Pancreas (tissue), 10 donors: ENCODE results near the gene SNX7. TPM values are rescaled to one million over a fixed set of nuclear protein-coding genes. Genes with fewer than 3 reads are reported as not detected.

Experiments used
- ATAC-seq, 4 donors: fragments of 200-7000 bp; cut with Tn5 transposase; one replicate each; pipeline versions ENCODE4 v1.8.0 to v1.9.1; 2020; ENCODE audit warnings: mild to moderate bottlenecking in 4 of 4, moderate library complexity in 4 of 4
- DNase-seq, 6 donors: peaks; one replicate each; pipeline ENCODE4 v3.0.0-alpha.2; 2020
- FAIRE-seq: peaks from 2 replicates; lab custom pipeline; 2012; peaks lifted over from hg19 to GRCh38; lab: Jason Lieb, UNC
- H3K27ac ChIP-seq, 4 donors: fragments of 200-600 bp; sonication (generic); 1 replicate in 3 of 4; 2 replicates in 1 of 4; pipeline versions ENCODE4 v1.5.0 to v1.8.0; 2020
- H3K27me3 ChIP-seq, 4 donors: fragments of 200-600 bp; one replicate each; pipeline ENCODE4 v1.8.0; 2021
- H3K36me3 ChIP-seq, 3 donors: fragments of 200-600 bp; sonication (generic) in 1 of 3; one replicate each; pipeline versions ENCODE4 v1.5.0 to v1.8.0; 2020 to 2021
- H3K4me1 ChIP-seq, 3 donors: fragments of 200-600 bp; one replicate each; pipeline ENCODE4 v1.8.0; 2021
- H3K4me3 ChIP-seq, 4 donors: fragments of 200-600 bp; sonication (generic) in 2 of 4; one replicate each; pipeline versions ENCODE4 v1.5.0 to v1.8.0; 2020 to 2021
- H3K9me3 ChIP-seq, 4 donors: fragments of 200-600 bp; one replicate each; pipeline ENCODE4 v1.8.0; 2021
- WGBS, 2 donors: extraction: QIAGEN DNeasy Blood & Tissue Kit; methylation state at CpG; one replicate each; pipeline ENCODE4 v1.1.7; 2013; 5-methylcytosine and 5-hydroxymethylcytosine counted together
- intact Hi-C, 3 donors: fragments of 100-400 bp; cut with DNase I; formaldehyde crosslinking; loops; one replicate each; pipeline versions ENCODE4 v1.11.1 to v1.14.2; 2022
- polyA plus RNA-seq, 2 donors: library from polyadenylated mRNA; stranded (reverse); fragments of 200-250 nt; gene quantifications; one replicate each; pipeline ENCODE4 v1.2.3, GENCODE V29; 2013
- total RNA-seq, 6 donors: library from RNA; stranded (reverse); fragmentation: NEBNext Ultra II Directional in 4 of 6; extraction: Animal tissue kit (Norgen Biotek cat#: 25700) in 4 of 6; gene quantifications; one replicate each; pipeline versions ENCODE4 v1.2.1 to v1.2.4, GENCODE V29; 2021 to 2023
- TF ChIP-seq, protein P1 (sequence below), 4 donors: fragments of 200-600 bp; sonication (generic) in 3 of 4; IDR thresholded peaks; one replicate each; pipeline versions ENCODE4 v1.5.0 to v1.8.0; 2021; ENCODE audit warnings: antibody characterized with exemption in 4 of 4
- donor health status: healthy with polysubstance abuse.
- donor health status: DM: no; HTN: no; CAD: no; lungs with moderate emphysema.
- donor health status: DM: no; HTN: no; CAD: no.
- donor health status: control.
- donor health status: control.
- donor health status: Bipolar disorder and iron deficiency.
- donor health status: DM: yes; HTN: yes; CAD: no.
- donor health status: DM: no; HTN: no; CAD: no.
- donor health status: DM: no; HTN: no; CAD: no.
- donor health status: DM: yes; HTN: yes; CAD: no.

SNX7 gene
- total and polyA plus RNA-seq, 8 donors = 3.2 to 18.3 (median 9.1) TPM

DNA sequence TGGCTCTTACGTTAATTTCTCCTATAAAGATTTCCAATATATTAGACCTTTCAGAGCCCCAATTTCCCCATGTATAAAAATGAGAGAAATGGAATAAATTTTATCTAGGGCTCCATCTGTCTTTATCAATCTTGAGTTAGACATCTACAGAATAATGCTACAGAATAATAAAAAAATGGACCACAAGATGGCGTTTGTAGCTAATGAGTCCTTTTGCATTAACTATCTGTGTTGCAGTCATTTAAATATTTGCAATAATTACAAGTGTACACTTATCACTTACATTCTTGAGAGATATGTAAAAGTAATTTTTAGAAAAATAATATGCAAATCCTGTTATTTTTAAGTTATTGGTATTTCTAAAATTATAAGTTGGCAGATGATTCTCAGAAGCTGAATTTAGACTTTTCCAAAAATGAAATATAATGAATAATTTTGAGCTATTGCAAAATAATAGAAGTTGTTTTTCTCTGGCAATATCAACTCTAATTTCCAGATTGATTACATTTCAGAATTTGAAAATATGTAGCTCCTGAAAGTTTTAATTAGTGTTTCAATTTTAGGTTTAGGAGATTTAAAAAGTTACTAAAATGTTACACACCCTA, 87.7 kb downstream of the SNX7 start:
- Histone ChIP-seq H3K36me3 (no peaks in the 10 kb centered on the region), H3K27me3 (no peaks in the 10 kb centered on the region), H3K9me3 (no peaks in the 10 kb centered on the region), H3K4me3 (no peak overlapping the region), H3K27ac (no peak overlapping the region), H3K4me1 (no peaks in the 10 kb centered on the region)
- 49 to 51% methylated on average over 2 of the region's 2 CpGs for WGBS, 2 donors
- ATAC-seq (no peak), DNase-seq (no peak), FAIRE-seq (peak; percentile 68)
- TF ChIP-seq, protein P1, sequence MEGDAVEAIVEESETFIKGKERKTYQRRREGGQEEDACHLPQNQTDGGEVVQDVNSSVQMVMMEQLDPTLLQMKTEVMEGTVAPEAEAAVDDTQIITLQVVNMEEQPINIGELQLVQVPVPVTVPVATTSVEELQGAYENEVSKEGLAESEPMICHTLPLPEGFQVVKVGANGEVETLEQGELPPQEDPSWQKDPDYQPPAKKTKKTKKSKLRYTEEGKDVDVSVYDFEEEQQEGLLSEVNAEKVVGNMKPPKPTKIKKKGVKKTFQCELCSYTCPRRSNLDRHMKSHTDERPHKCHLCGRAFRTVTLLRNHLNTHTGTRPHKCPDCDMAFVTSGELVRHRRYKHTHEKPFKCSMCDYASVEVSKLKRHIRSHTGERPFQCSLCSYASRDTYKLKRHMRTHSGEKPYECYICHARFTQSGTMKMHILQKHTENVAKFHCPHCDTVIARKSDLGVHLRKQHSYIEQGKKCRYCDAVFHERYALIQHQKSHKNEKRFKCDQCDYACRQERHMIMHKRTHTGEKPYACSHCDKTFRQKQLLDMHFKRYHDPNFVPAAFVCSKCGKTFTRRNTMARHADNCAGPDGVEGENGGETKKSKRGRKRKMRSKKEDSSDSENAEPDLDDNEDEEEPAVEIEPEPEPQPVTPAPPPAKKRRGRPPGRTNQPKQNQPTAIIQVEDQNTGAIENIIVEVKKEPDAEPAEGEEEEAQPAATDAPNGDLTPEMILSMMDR (IDR thresholded peaks at IDR 0.05) = peak in 1 of 4 donors; percentile 18
- intact Hi-C loops = no loop called here

DNA sequence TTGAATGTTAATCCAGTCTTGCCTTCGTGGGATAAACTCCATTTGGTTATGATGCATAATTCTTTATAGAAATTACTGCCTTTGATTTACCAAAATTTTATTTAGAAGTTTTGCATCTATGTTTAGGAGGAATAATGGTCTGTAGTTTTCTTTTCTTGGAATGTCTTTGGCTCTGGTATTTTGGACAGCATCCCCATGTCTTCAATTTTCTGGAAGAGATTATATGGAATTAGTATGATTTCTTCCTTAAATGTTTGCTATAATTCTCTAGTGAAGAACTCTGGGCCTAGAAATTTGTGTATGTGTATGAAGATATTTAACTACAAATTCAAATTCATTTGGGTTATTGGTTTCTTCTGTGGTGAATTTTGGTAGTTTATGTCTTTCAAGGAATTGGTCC, 92.7 kb downstream of the SNX7 start:
- TF ChIP-seq, protein P1 (IDR thresholded peaks at IDR 0.05) = no peak
- H3K27ac ChIP-seq = no peak overlapping the region
- no peaks in the 10 kb centered on the region for H3K4me1 ChIP-seq
- FAIRE-seq (no peak), ATAC-seq (no peak), DNase-seq (no peak)
- no peak overlapping the region for H3K4me3 ChIP-seq
- intact Hi-C loops = no loop called here
- no peaks in the 10 kb centered on the region for H3K36me3 ChIP-seq
- no peaks in the 10 kb centered on the region for H3K9me3 ChIP-seq
- H3K27me3 ChIP-seq = no peaks in the 10 kb centered on the region
- 79 to 81% methylated on average over 1 of the region's 1 CpG for WGBS, 2 donors

DNA sequence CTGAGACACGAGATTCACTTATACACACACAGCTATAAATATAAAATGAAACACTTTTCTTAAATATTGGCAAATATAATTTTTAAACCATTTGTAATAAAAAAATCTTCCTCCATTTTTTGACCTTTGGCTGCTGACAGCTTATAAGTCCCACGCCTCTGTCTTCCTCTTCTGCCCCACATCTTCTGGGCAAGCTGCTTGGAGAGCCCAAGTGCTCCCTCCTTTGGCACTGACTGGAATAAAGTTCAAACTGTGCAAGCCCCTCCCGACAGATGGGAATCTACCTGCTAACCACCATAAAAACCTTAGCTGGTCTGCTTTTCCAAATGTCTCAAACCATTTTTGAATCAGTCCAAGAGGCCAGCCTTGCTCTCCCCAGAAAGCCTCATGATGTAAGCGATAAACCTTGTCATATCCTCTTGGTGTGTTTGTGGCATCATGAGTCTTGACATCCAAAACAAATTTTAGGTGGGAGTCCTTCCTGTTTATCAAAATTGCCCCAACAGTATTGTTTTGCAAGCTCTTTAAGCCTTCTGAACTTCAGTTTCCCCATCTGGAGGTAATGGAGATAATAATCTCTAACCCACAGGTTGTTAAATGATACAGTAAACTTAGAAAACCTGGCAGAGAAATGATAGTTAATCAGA, 99.8 kb downstream of the SNX7 start:
- WGBS, 2 donors = 86 to 92% methylated on average over 4 of the region's 4 CpGs
- Histone ChIP-seq H3K4me3 (no peak overlapping the region), H3K36me3 (no peaks in the 10 kb centered on the region), H3K27me3 (no peaks in the 10 kb centered on the region), H3K27ac (no peak overlapping the region), H3K4me1 (no peaks in the 10 kb centered on the region), H3K9me3 (no peaks in the 10 kb centered on the region)
- ATAC-seq (no peak), DNase-seq (no peak), FAIRE-seq (no peak)
- intact Hi-C loops = no loop called here
- TF ChIP-seq, protein P1 (IDR thresholded peaks at IDR 0.05) = no peak

DNA sequence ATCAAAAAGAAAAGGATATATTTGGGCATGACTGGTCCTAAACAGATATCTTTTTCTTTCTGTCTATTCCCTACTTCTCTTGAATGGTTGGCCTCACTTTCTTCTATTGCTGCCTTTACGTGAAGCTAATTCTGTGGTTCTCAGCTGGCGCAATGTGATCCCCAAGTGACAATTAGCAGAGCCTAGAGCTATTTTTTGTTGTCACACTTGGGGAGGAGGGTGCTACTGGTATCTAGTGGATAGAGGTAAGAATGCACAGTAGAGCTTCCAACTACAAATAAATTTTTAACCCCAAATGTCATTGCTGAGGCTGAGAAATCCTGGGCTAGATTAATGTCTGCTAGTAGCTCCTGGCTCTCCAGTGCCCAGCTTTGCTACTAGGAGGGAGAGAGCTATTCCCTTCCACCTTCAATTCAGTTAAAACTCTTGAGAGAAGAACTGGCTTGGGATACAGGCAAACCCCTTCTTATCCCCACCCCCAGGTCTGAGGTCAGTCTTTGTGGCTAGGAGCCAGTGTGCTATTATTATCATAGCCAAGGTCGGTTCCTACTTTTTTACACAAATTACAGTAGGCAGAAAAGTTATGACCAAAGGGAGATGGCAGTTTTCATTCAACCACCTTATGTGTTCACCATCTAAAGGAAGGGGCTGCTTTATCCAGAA, 102.1 kb downstream of the SNX7 start:
- H3K27me3 ChIP-seq = no peaks in the 10 kb centered on the region
- H3K9me3 ChIP-seq = no peaks in the 10 kb centered on the region
- no peak for DNase-seq
- no peak overlapping the region for H3K27ac ChIP-seq
- H3K4me1 ChIP-seq = no peaks in the 10 kb centered on the region
- no peak overlapping the region for H3K4me3 ChIP-seq
- intact Hi-C loops = no loop called here
- no peaks in the 10 kb centered on the region for H3K36me3 ChIP-seq
- TF ChIP-seq, protein P1 (IDR thresholded peaks at IDR 0.05) = no peak
- WGBS, 2 donors = 68 to 71% methylated on average over 3 of the region's 3 CpGs
- FAIRE-seq = no peak
- no peak for ATAC-seq

DNA sequence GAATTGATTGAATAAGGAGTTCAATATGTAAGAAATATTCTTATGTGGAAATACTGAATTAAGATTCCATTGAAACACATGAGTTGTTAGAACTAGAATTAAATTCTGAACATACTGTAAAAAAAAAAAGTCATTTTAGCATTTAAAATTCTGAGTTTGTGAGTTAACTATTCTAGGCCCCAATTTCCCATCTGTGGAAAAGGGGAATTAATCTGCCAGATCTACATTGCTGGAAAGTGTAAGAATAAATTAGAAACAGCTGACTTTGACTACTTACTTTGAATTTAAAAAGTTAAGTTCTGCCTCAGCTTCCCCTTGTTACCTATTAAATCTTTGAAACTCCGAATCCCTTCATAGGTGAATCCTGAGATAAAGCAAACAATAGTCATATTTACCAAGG, 103.0 kb downstream of the SNX7 start:
- Histone ChIP-seq H3K4me3 (no peak overlapping the region), H3K4me1 (no peaks in the 10 kb centered on the region), H3K36me3 (no peaks in the 10 kb centered on the region), H3K27me3 (no peaks in the 10 kb centered on the region), H3K9me3 (no peaks in the 10 kb centered on the region), H3K27ac (no peak overlapping the region)
- no peak for DNase-seq
- no peak for ATAC-seq
- FAIRE-seq = no peak
- 55 to 57% methylated on average over 1 of the region's 1 CpG for WGBS, 2 donors
- TF ChIP-seq, protein P1 (IDR thresholded peaks at IDR 0.05) = no peak
- intact Hi-C loops = no loop called here
